NCI-H510A treated with DMSO at 0.1 percent for 48 hours (cell line): Measurements from ENCODE around the gene AP2B1.

Experiments used
- DNase-seq: peaks from one replicate; lab custom pipeline; 2025; lab: John Stamatoyannopoulos, UW

The AP2B1 gene

GRCh38 chr17:35630530-35631148, 43.5 kb downstream of the AP2B1 start:
- DNase-seq: no peak

DNA sequence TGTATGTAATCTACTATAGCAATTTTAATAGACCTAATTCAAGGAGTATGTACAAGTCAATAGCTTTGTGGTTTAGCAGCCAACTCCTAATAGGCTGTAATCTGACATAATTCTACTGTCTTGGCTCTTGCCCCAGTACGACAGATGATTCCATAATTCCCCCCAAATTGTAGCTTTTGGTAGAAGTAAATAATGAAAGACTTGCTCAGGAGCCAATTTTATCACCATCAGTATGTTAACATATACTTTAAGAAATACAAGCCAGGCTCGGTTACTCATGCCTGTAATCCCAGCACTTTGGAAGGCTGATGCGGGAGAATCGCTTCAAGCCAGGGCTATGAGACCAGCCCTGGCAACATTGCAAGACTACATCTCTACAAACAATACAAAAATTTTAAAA, 53.9 kb downstream of the AP2B1 start:
- no peak for DNase-seq

DNA sequence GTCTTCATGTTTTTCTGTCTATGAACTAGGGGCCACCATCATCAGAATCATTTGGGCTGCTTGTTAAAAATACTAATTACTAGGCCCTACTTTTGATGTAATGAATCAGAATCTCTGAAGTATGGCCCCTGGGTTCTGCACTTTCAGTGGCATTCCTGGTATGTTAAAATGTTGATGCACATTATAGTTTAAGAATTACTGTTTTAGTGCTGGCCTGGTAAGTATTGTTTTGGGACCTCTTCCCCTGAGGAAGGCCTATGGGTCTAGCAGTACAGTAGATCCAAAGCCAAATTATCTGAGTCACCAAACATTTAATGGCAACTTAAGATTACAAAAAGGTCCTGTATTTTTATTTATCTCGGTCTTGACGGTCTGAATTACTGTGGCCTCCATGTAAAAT, 58.8 kb downstream of the AP2B1 start:
- no peak for DNase-seq

- no peak for DNase-seq
Measured at GRCh38 chr17:35651467-35651866, 64.3 kb downstream of the AP2B1 start.

DNA sequence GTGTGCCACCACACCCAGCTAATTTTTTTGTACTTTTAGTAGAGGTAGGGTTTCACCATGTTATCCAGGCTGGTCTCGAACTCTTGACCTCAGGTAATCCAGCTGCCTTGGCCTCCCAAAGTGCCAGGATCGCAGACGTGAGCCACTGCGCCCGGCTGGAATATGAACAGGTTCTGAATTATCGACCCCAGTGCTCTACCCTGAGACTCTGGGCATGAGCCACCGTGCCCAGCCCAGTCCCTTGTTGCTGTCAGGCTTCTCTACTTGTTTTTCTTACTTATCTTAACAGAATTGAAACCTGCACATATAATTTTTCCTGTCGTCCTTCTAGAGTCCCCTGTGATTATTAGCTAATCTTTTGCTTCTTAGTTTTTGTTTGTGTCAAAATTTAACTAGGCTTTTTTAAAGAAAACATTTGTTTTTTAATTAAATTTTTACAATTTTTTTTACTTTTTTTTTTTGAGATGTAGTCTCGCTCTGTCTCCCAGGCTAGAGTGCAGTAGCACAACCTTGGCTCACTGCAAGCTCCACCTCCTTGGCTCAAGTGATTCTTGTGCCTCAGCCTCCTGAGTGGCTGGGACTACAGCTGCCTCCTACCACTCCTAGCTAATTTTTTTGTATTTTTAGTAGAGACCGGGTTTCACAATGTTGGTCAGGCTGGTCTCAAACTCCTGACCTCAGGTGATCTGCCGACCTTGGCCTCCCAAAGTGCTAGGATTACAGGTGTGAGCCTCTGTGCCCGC, 66.7 kb downstream of the AP2B1 start:
- DNase-seq: no peak

GRCh38 chr17:35655303-35655702, 68.2 kb downstream of the AP2B1 start:
- no peak for DNase-seq

DNA sequence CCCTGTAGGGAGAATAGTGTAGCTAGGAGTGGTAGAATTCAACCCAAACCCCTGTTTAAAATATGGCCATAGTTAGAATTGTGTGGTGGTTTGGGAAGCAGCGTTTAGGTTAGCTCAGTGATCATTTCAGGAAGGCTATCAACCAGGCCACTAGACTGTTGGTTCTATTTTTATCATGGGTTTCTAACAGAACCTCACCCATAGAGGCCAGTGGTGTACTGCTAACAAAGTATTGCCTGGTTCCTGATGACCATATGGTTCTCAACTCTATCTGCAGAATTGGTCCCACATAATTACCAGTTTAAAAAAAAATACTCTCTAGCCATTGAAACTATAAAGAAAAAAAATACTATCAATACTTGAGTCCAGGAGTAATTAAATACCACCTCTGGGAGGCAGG, 73.8 kb downstream of the AP2B1 start:
- DNase-seq: no peak

GRCh38 chr17:35664685-35665084, 77.6 kb downstream of the AP2B1 start:
- no peak for DNase-seq

DNA sequence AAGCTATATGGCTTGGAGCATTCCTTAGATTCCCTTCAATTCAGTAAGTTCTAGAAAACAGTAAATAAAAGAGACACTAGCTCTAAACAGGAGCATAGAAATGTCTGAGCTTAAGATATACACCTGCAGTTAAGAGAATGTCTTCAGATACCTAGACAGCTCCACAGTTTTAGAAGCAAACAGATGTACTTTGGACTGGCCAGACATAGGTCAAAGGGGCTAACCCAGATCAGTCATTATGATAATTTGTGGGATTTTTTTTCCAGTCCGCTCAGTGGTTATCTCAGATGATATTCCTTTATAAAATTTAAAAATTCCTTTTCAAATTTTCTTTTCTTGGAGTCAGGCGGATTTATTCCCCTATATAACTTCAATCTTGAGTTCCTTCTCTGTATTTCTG, 78.5 kb downstream of the AP2B1 start:
- no peak for DNase-seq

GRCh38 chr17:35666070-35666469, 78.9 kb downstream of the AP2B1 start:
- no peak for DNase-seq

- DNase-seq: no peak
Measured at GRCh38 chr17:35666967-35667532, 79.9 kb downstream of the AP2B1 start.

- DNase-seq: no peak
Measured at GRCh38 chr17:35668802-35669201, 81.7 kb downstream of the AP2B1 start.

- DNase-seq: no peak
Measured at GRCh38 chr17:35674552-35674951, 87.4 kb downstream of the AP2B1 start.

DNA sequence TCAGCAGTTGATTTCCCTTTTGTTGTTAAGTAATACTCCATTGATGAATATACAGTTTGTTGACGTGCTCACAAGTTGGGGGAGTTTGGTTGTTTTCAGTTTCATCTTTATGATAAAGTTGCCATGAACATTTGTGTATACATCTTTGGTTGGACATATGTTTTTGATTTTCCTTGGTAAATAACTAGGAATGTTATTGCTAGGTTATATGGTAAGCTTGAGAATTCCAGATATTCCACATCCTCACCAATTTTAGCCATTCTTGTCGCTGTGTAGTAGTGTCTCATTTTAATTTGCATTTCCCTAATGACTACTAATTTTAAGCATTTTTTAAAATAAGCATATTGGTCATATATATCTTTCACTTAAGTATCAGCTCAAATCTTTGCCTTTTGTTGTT, 89.3 kb downstream of the AP2B1 start:
- DNase-seq: no peak

DNA sequence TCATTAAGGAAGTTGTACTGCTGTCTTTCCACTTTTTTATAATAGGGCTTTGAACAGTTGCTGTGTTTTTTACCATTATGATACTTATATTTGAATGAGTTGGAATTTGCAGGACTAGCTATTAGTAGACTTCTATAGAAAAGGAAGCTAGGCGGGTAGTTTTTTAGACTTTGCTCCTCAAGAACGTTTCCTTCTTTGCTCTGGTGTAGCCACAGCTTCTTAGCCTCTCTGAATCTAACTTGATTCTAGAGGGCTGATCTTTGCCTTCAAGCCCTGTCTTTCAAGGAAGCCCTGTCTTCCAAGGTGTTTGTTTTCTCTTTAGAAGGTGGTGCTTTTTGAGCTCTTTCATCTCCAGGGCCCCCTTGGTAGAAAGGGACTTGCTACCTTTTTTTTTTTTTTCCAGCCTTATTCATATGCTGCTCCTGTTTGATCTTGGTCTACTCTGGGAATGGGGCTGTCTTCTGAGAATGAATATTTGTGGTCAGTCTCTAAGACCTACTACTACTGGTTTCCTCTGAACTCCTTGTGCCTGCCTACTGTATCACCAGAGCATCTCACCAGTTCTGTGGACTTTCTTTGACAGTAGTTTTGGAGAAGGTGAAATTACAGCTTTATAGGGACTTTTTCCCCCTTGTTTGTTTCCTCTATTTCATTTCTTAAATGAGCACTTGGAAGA, 92.0 kb downstream of the AP2B1 start:
- no peak for DNase-seq

DNA sequence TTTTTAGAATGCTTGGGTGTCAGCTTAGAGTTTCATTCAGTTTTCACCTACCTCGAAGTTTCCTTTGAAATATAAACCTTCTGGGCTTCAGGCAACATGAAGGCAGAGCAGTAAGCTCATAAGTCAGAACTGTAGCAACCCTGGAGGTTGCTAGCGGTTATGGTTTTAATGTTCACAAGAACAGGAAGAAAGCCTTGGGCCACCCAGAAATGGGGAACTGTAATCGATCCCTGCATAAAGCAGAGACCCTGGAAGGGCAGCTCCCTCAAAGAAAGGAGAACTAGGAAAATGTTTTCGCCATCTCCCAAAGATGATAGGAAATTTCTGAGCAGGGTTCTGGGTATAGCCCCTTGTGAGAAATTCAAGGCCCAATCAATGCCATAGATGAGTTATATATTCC, 96.5 kb downstream of the AP2B1 start:
- DNase-seq: no peak

- DNase-seq: no peak
Measured at GRCh38 chr17:35684055-35684802, 97.1 kb downstream of the AP2B1 start.

DNA sequence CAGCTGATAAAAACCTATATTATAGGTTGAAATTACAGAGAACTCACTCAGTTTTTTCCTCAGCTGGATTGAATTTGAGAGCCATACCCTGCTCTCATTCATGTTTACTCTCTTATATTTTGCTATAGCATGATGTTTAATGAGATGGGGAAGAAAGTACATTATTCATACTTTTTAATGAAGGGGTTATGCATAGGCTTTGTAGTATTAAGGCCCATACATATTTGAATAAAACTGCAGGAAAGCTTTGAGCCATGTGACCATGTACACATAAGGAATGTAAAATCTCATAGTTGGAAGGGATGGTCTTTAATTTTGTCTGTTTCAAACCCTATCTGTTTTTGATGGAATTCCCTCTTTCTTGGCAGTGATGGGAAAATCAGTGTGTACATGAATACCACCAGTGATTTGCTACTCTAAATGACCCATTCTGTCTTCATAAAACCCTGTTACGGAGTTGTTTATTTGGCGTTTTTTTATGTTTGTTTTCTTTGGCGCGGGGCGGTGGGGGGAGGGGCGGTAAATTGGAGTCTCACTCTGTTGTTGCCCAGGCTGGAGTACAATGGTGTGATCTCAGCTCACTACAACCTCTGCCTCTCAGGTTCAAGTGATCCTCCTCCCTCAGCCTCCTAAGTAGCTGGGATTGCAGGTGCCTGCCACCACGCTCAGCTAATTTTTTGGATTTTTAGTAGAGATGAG, 105.5 kb downstream of the AP2B1 start:
- DNase-seq: no peak

GRCh38 chr17:35693662-35694061, 106.5 kb downstream of the AP2B1 start:
- DNase-seq: no peak

- DNase-seq: no peak
Measured at GRCh38 chr17:35694906-35695305, 107.8 kb downstream of the AP2B1 start.

DNA sequence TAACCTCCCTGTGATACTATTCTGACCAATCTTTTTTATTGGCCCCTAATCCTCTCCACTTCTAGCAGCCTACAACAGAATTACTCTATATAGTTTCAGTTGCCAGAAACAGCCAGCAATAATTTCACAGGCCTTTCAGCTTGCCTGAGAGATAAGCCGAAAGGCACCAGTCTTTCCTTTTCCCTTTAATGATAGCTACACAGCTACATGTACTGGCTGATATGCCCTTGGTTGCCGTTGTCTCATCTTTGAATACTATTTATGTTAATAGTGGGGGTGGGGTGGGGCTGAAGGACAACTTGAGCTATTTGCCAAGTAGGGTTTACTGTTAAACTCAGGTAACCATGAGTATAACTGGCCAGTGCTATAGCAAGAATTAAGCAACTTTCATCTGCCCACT, 108.5 kb downstream of the AP2B1 start:
- DNase-seq: no peak

GRCh38 chr17:35698800-35699199, 111.7 kb downstream of the AP2B1 start:
- no peak for DNase-seq
